Testis (tissue), 2 donors: ENCODE results near the gene CLCN1.

ENCODE experiments used
- CTCF ChIP-seq, 3 experiments: fragments of 450-650 bp in 2 of 3; fragments of 200-600 bp in 1 of 3; sonication (generic) in 1 of 3; IDR thresholded peaks; one replicate each; pipeline ENCODE4 v1.5.1; 2016 to 2019; ENCODE audit warnings: antibody characterized with exemption in 3 of 3, mild to moderate bottlenecking in 2 of 3, moderate library complexity in 1 of 3
- POLR2A ChIP-seq: fragments of 450-650 bp; IDR thresholded peaks from one replicate; pipeline ENCODE4 v1.6.1; 2017; ENCODE audit warnings: antibody characterized with exemption, mild to moderate bottlenecking, moderate library complexity

GRCh38 chr7:143356414-143357050, 40.6 kb downstream of the CLCN1 start:
- no peak for TF ChIP-seq CTCF (IDR thresholded peaks at IDR 0.05)
- no peak for TF ChIP-seq POLR2A
